Omental fat pad (tissue), 4 donors: ENCODE measurements around the gene CCDC88A. TPM values are rescaled to one million over a fixed set of nuclear protein-coding genes. Genes with fewer than 3 reads are reported as not detected.
"Not testable (repeated sequence)": the region's sequence is repeated elsewhere in the genome, so short reads cannot be mapped to it uniquely, and the experiment has no call there.

Experiments used
- ATAC-seq: fragments of 150-250 bp; one replicate; pipeline ENCODE4 v1.9.1; 2016; ENCODE audit warnings: mild to moderate bottlenecking, moderate library complexity; ENCODE audit not compliant: low FRiP score
- DNase-seq: peaks from one replicate; pipeline ENCODE4 v3.0.0-alpha.2; 2019; ENCODE audit warnings: low spot score
- total RNA-seq, 4 donors: library from RNA; depleted of rRNA; stranded (reverse); fragments of >200 nt; gene quantifications; one replicate each; pipeline ENCODE4 v1.1.0, GENCODE V29; 2016
- TF ChIP-seq, protein P1 (sequence below), 3 donors: fragments of 450-650 bp; IDR thresholded peaks; one replicate each; pipeline ENCODE4 v1.5.1; 2016 to 2017; ENCODE audit warnings: antibody characterized with exemption in 3 of 3, mild to moderate bottlenecking in 3 of 3, moderate library complexity in 2 of 3

CCDC88A gene
- total RNA-seq, 4 donors from 2014 or later, result 38.0 to 141 (median 64.3) TPM

DNA sequence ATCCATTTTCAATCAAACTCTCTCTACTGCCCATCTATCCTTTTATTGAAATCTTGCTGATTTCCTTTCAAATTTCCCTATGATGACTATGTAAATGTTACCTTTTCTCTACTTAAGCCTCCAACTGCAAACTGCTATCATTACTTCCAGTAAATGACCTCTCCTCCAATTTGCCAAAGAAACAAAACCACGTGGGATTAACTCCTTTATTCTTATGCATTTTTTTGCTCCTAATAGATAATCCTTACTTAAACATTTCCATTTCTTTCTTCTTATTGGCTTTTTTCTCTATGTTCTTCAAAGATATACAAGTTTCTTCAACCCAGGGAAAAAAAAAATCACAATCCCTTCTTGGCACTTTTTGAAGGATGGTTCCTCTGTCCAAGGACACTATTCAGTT, 61.2 kb downstream of the CCDC88A start:
- no peak for ATAC-seq
- TF ChIP-seq, protein P1, sequence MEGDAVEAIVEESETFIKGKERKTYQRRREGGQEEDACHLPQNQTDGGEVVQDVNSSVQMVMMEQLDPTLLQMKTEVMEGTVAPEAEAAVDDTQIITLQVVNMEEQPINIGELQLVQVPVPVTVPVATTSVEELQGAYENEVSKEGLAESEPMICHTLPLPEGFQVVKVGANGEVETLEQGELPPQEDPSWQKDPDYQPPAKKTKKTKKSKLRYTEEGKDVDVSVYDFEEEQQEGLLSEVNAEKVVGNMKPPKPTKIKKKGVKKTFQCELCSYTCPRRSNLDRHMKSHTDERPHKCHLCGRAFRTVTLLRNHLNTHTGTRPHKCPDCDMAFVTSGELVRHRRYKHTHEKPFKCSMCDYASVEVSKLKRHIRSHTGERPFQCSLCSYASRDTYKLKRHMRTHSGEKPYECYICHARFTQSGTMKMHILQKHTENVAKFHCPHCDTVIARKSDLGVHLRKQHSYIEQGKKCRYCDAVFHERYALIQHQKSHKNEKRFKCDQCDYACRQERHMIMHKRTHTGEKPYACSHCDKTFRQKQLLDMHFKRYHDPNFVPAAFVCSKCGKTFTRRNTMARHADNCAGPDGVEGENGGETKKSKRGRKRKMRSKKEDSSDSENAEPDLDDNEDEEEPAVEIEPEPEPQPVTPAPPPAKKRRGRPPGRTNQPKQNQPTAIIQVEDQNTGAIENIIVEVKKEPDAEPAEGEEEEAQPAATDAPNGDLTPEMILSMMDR (IDR thresholded peaks at IDR 0.05), result no peak

DNA sequence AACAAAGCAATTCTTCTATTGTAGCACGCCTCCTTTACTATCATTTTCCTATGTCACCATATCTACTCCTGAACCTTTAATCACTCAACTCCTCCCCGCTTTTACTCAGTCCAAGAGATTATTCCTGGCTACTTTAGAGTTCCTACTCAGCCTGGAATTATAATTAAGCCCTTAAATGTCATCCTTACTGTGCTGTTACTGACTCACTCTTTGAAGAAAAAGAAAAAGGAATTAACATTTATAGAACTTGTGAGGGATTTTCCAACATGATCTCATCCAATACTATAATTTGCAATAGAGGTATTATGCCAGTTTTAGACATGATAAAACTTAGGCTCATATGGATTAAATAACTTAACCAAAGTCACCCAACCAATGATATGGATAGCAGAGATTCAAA, 61.7 kb downstream of the CCDC88A start:
- TF ChIP-seq, protein P1 (IDR thresholded peaks at IDR 0.05), result no peak
- ATAC-seq (peak; percentile 54), DNase-seq (no peak)

More for the DNA sequence above, 61.2 kb downstream of the CCDC88A start:
- DNase-seq, result no peak

DNA sequence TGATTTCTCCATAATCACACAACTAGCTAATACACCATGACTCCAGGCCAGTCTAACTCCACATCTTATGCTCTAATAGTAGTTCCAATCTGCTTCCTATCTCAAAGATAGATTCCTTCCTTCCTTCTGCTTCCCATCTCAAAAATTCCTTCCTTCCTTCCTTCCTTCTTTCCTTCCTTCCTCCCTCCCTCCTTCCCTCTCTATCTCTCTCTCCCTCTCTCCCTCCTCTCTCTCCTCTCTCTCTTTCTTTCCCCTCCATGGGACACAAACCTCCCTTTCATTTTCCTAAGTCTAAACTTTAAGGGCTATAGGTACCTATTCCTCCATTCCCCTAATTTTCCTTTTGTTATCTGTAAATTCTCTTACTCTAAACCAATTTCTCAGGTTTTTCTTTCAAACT, 62.5 kb downstream of the CCDC88A start:
- ATAC-seq, result no peak
- DNase-seq, result no peak
- TF ChIP-seq, protein P1 (IDR thresholded peaks at IDR 0.05), result no peak

DNA sequence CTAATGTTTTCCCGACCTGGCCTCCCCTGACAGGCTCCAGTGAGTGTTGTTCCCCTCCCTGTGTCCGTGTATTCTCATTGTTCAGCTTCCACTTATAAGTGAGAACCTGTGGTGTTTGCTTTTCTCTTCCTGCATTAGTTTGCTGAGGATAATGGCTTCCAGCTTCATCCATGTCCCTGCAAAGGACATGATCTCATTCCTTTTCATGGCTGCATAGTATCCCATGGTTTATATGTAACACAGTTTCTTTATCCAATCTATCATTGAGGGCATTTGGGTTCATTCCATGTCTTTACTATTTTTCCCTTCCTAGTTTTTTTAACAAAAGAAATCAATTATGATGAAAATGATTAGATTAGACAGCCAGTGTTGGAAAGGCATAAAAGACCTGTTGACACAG, 63.5 kb downstream of the CCDC88A start:
- DNase-seq, ATAC-seq: not testable (repeated sequence)

DNA sequence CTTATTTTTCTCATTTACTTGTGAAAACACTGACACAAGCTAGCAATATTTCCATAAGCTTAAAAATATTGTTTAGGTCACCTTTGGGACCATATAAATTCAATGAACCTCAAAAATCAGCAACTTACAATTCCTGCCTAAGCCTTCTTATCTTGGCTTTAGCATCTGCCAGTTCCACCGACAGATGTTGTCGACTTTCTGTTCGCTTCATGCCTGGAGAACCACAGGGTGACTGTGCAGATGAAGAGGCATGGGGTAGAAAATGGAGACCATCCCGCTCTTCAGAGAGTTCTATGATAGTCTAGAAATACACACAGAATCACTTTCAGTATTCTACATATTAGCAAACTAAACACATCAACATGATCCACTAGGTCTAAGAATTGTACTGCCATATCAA, 64.2 kb downstream of the CCDC88A start:
- TF ChIP-seq, protein P1 (IDR thresholded peaks at IDR 0.05), result no peak
- ATAC-seq, result no peak
- no peak for DNase-seq

DNA sequence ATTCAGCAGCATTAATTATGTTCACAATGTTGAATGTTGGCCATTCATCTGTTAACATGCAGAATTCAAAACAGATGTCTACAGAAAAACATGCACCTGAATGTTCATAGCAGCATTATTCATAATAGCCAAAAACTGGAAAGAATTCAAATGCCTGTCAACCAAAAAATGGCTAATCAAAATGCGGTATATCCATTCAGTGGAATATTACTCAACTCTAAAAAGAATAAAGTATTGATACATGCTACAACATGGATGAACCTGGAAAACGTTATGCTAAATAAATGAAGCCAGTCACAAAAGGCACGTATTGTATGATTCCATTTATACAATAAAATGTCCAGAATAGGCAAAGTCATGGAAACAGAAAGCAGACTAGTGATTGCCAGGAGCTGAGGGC, 68.0 kb downstream of the CCDC88A start:
- ATAC-seq (no peak), DNase-seq (no peak)
- TF ChIP-seq, protein P1 (IDR thresholded peaks at IDR 0.05), result no peak

DNA sequence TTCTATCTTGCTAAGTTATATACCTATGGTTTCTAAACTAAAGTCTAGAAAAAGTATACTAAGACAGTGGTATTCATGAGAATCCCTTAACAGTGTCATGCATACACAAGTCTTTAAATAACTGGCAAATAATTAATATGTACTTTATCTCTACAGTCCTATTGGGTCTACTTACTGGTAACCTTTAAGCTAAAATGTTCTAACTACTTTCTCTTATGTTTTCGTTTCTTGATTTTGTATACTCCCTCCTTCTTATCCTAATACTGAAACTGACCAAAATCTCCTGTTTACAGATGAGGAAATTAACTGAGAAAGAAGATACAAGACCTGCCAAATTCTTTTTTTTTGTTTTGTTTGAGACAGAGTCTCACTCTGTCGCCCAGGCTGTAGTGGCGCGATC, 74.6 kb downstream of the CCDC88A start:
- no peak for ATAC-seq
- DNase-seq, result no peak
- TF ChIP-seq, protein P1 (IDR thresholded peaks at IDR 0.05), result no peak

DNA sequence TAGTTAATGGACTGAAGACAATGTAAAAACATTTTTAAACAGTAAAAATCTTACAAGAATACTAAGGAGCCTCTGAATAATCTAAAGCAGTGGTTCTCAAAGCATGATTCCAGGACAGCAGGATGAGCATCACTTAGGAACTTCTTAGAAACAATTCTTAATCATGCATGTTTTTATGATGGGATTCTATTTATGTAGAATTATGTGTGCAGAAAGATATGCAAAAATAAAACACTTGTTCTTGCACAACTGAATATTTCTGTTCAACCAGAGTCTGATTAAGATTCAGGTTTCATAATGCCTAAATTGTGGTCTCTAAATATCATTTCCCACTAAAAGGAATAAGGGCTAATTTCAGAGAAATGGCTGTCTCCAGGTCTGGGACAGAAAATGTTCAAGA, 81.4 kb downstream of the CCDC88A start:
- ATAC-seq, result no peak
- no peak for DNase-seq
- TF ChIP-seq, protein P1 (IDR thresholded peaks at IDR 0.05), result no peak
